ENCODE results near the gene TMEM87B. TPM values are rescaled to one million over a fixed set of nuclear protein-coding genes. Genes with fewer than 3 reads are reported as not detected.

Gene TMEM87B
- total RNA-seq, 1 experiment from 2014 or later: 21.8 TPM

GRCh38 chr2:112021781-112022231, 33.3 kb upstream of the TMEM87B start:
- BruUV-seq (replicated peaks): no TSS peak
- no peak overlapping the region for H3K4me3 ChIP-seq (ENCODE audit: low read depth, low read length, poor library complexity, severe bottlenecking)
- POLR2A ChIA-PET (ENCODE audit: low non-redundant PET): no interaction called here
- CTCF ChIA-PET: no interaction called here
- no peaks in the 10 kb centered on the region for H3K9me3 ChIP-seq (ENCODE audit: low read depth, low read length, poor library complexity, severe bottlenecking)
- intact Hi-C loops (cut with micrococcal nuclease; ENCODE audit: unreplicated experiment): no loop called here
- no peak for TF ChIP-seq CTCF (conservative IDR thresholded peaks at IDR 0.05; ENCODE audit: low read depth, low read length)
- no peak for TF ChIP-seq EZH2 (IDR thresholded peaks at IDR 0.05; ENCODE audit: borderline replicate concordance, low read depth, low read length, poor library complexity, severe bottlenecking)
- DNase-seq (ENCODE audit: low spot score): no peak
- H3K36me3 ChIP-seq (ENCODE audit: insufficient read depth, low read length, poor library complexity, severe bottlenecking): no peaks in the 10 kb centered on the region
- peaks cover 8% of the 10 kb centered on the region for H3K4me1 ChIP-seq (ENCODE audit: insufficient read depth, low read length, poor library complexity, severe bottlenecking)
- no peaks in the 10 kb centered on the region for H3K27me3 ChIP-seq (replicated peaks; ENCODE audit: insufficient read depth, low read depth, low read length, poor library complexity)
- H3K27ac ChIP-seq (ENCODE audit: low read depth, low read length, poor library complexity, severe bottlenecking): no peak overlapping the region

DNA sequence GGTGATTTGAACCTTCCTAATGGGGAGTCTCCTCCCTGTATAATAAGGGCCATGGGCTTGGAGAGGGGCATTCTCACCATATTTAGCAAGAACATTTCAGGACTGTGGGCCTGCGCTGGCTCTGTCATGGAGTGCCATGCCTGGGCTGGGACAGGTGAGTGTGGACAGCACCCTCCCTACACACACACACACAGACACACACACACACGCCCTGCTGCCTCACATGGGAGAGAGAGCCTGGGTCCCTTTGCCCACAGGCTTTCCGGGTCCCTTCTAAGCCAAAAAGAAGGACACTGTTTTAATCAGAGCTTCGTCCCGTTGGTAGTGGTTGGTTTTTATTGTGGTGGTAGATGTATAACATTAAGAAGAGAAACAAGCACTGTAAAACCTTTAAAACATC, 31.4 kb upstream of the TMEM87B start:
- intact Hi-C loops (cut with micrococcal nuclease; ENCODE audit: unreplicated experiment): no loop called here
- CTCF ChIA-PET: interaction anchor here (1.1 kb wide), 1 partner anchor 123 kb away, joined by 5 read pairs; no protein-coding TSS in a partner anchor
- H3K9me3 ChIP-seq (ENCODE audit: low read depth, low read length, poor library complexity, severe bottlenecking): no peaks in the 10 kb centered on the region
- no peak for DNase-seq (ENCODE audit: low spot score)
- BruUV-seq (replicated peaks): no TSS peak
- no peaks in the 10 kb centered on the region for H3K27me3 ChIP-seq (replicated peaks; ENCODE audit: insufficient read depth, low read depth, low read length, poor library complexity)
- H3K36me3 ChIP-seq (ENCODE audit: insufficient read depth, low read length, poor library complexity, severe bottlenecking): no peaks in the 10 kb centered on the region
- no peak overlapping the region for H3K4me3 ChIP-seq (ENCODE audit: low read depth, low read length, poor library complexity, severe bottlenecking)
- TF ChIP-seq CTCF (conservative IDR thresholded peaks at IDR 0.05; ENCODE audit: low read depth, low read length) (no peak), EZH2 (IDR thresholded peaks at IDR 0.05; ENCODE audit: borderline replicate concordance, low read depth, low read length, poor library complexity, severe bottlenecking) (no peak)
- H3K27ac ChIP-seq (ENCODE audit: low read depth, low read length, poor library complexity, severe bottlenecking): no peak overlapping the region
- POLR2A ChIA-PET (ENCODE audit: low non-redundant PET): no interaction called here
- peaks cover 8% of the 10 kb centered on the region for H3K4me1 ChIP-seq (ENCODE audit: insufficient read depth, low read length, poor library complexity, severe bottlenecking)

DNA sequence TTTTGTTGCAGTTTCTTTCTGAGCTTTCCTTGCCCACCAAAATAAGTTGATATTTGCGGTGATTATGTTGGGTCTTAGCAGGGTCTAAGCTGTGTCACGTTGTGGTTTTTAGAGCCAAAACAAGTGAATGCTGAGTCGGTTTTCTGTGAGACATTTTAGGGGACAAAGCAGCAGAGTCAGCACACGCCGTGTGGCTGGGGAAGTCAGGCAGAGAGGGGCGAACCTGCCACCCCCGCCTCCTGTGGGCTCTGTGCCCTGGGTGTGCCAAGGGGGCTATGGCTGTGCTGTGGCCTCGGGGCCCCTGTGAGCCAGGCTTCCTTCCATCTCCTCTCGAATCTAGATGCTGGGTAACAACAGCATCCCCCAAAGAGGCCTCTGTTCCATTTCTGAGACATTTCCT, 30.8 kb upstream of the TMEM87B start:
- CTCF ChIA-PET: interaction anchor here (1.1 kb wide), 1 partner anchor 124 kb away, joined by 5 read pairs; no protein-coding TSS in a partner anchor
- DNase-seq (ENCODE audit: low spot score): no peak
- H3K4me3 ChIP-seq (ENCODE audit: low read depth, low read length, poor library complexity, severe bottlenecking): no peak overlapping the region
- H3K36me3 ChIP-seq (ENCODE audit: insufficient read depth, low read length, poor library complexity, severe bottlenecking): no peaks in the 10 kb centered on the region
- no peak overlapping the region for H3K27ac ChIP-seq (ENCODE audit: low read depth, low read length, poor library complexity, severe bottlenecking)
- TF ChIP-seq EZH2 (IDR thresholded peaks at IDR 0.05; ENCODE audit: borderline replicate concordance, low read depth, low read length, poor library complexity, severe bottlenecking) (no peak), CTCF (conservative IDR thresholded peaks at IDR 0.05; ENCODE audit: low read depth, low read length) (no peak)
- intact Hi-C loops (cut with micrococcal nuclease; ENCODE audit: unreplicated experiment): no loop called here
- H3K27me3 ChIP-seq (replicated peaks; ENCODE audit: insufficient read depth, low read depth, low read length, poor library complexity): no peaks in the 10 kb centered on the region
- POLR2A ChIA-PET (ENCODE audit: low non-redundant PET): no interaction called here
- no peaks in the 10 kb centered on the region for H3K9me3 ChIP-seq (ENCODE audit: low read depth, low read length, poor library complexity, severe bottlenecking)
- BruUV-seq (replicated peaks): no TSS peak
- H3K4me1 ChIP-seq (ENCODE audit: insufficient read depth, low read length, poor library complexity, severe bottlenecking): peaks cover 8% of the 10 kb centered on the region

All from A673 (cell line).